ENCODE results near the gene PDGFRB.

DNA sequence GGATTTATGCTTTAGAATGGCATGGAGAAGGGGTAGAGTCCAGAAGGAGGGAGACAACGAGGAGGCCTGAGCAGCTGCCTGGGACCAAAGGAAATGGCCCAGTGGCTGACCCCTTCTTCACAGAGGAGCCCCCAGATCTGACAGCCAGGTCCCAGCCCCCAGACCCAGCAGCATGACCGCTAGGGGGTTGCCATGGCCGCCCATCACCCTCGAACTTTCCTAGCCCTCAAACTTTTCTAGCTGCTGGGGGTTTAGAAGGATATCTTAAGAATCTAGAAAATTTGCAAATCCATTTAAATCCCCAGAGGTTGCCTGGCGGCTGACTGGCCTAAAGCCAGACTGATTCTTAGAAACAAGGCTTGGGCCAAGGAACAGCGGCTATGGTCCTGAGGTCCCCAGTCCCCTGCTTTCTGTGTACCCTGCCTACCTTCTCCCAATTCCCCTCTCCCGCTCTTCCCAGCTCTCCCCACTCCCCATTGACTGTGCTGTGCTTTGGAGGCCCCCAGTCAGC lies 972 bp downstream of the PDGFRB start:
- TF ChIP-seq POLR2AphosphoS5 (IDR thresholded peaks at IDR 0.05): no peak
- TF ChIP-seq, protein P1, sequence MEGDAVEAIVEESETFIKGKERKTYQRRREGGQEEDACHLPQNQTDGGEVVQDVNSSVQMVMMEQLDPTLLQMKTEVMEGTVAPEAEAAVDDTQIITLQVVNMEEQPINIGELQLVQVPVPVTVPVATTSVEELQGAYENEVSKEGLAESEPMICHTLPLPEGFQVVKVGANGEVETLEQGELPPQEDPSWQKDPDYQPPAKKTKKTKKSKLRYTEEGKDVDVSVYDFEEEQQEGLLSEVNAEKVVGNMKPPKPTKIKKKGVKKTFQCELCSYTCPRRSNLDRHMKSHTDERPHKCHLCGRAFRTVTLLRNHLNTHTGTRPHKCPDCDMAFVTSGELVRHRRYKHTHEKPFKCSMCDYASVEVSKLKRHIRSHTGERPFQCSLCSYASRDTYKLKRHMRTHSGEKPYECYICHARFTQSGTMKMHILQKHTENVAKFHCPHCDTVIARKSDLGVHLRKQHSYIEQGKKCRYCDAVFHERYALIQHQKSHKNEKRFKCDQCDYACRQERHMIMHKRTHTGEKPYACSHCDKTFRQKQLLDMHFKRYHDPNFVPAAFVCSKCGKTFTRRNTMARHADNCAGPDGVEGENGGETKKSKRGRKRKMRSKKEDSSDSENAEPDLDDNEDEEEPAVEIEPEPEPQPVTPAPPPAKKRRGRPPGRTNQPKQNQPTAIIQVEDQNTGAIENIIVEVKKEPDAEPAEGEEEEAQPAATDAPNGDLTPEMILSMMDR (IDR thresholded peaks at IDR 0.05): no peak
- TF ChIP-seq EP300 (IDR thresholded peaks at IDR 0.05): no peak
